DMS79 treated with DMSO at 0.1 percent for 48 hours (cell line): ENCODE data around the gene CRKL.
"Not testable (repeated sequence)": the region's sequence is repeated elsewhere in the genome, so short reads cannot be mapped to it uniquely, and the experiment has no call there.

ENCODE experiments used
- DNase-seq: peaks from one replicate; lab custom pipeline; 2025; lab: John Stamatoyannopoulos, UW

Gene CRKL

GRCh38 chr22:20901093-20902033, 15.8 kb upstream of the CRKL start:
- DNase-seq: not testable (repeated sequence)

GRCh38 chr22:20903093-20903492, 14.1 kb upstream of the CRKL start:
- DNase-seq: no peak

GRCh38 chr22:20904008-20904979, 12.9 kb upstream of the CRKL start:
- DNase-seq: no peak

- no peak for DNase-seq
Measured at GRCh38 chr22:20904980-20905355, 12.2 kb upstream of the CRKL start.

- DNase-seq: no peak
Measured at GRCh38 chr22:20905415-20906386, 11.5 kb upstream of the CRKL start.

- no peak for DNase-seq
Measured at GRCh38 chr22:20906387-20906767, 10.8 kb upstream of the CRKL start.

- not testable (repeated sequence) for DNase-seq
Measured at GRCh38 chr22:20908717-20909116, 8.5 kb upstream of the CRKL start.

GRCh38 chr22:20909543-20910303, 7.5 kb upstream of the CRKL start:
- DNase-seq: no peak

GRCh38 chr22:20912494-20912893, 4.7 kb upstream of the CRKL start:
- no peak for DNase-seq

- no peak for DNase-seq
Measured at GRCh38 chr22:20918663-20919218, 1.5 kb downstream of the CRKL start.

GRCh38 chr22:20919718-20920117, 2.5 kb downstream of the CRKL start:
- DNase-seq: no peak

GRCh38 chr22:20920881-20921203, 3.6 kb downstream of the CRKL start:
- DNase-seq: no peak

GRCh38 chr22:20922141-20922751, 5.0 kb downstream of the CRKL start:
- DNase-seq: no peak

GRCh38 chr22:20926243-20926642, 9.0 kb downstream of the CRKL start:
- no peak for DNase-seq

- DNase-seq: no peak
Measured at GRCh38 chr22:20927940-20928572, 10.8 kb downstream of the CRKL start.

GRCh38 chr22:20928573-20928967, 11.4 kb downstream of the CRKL start:
- DNase-seq: no peak

- DNase-seq: no peak
Measured at GRCh38 chr22:20930004-20930403, 12.8 kb downstream of the CRKL start.

- DNase-seq: not testable (repeated sequence)
Measured at GRCh38 chr22:20930435-20930834, 13.2 kb downstream of the CRKL start.

GRCh38 chr22:20931126-20931654, 14.0 kb downstream of the CRKL start:
- DNase-seq: no peak
